DND-41 (cell line): ENCODE results near the gene MACROD2.
"Not testable (repeated sequence)": the region's sequence is repeated elsewhere in the genome, so short reads cannot be mapped to it uniquely, and the experiment has no call there.

Experiments
- CTCF ChIP-seq: IDR thresholded peaks from 2 replicates; pipeline ENCODE4 v1.5.1; 2012; ENCODE audit warnings: borderline replicate concordance, low read length, moderate library complexity, mild to moderate bottlenecking; ENCODE audit not compliant: poor library complexity, severe bottlenecking; ENCODE audit errors: extremely low read depth
- EZH2 ChIP-seq: IDR thresholded peaks from 3 replicates; pipeline ENCODE4 v1.6.1; 2012; ENCODE audit warnings: borderline replicate concordance, low read depth, mild to moderate bottlenecking, moderate library complexity, low read length, inconsistent platforms; ENCODE audit not compliant: severe bottlenecking

GRCh38 chr20:15016875-15017274, 1021.6 kb downstream of the MACROD2 start:
- not testable (repeated sequence) for TF ChIP-seq CTCF, EZH2
